Amniotic epithelial cell (primary cell): ENCODE measurements around the gene CHAC1.
A peak's percentile ranks its signal among the peaks of the same experiment; 100 is the strongest.
"Not testable (repeated sequence)": the region's sequence is repeated elsewhere in the genome, so short reads cannot be mapped to it uniquely, and the experiment has no call there.

Experiments used
- DNase-seq: peaks from one replicate; pipeline ENCODE4 v3.0.0-alpha.2; 2010; ENCODE audit warnings: low read depth

The CHAC1 gene

GRCh38 chr15:40957041-40957555, 3.8 kb downstream of the CHAC1 start:
- no peak for DNase-seq

- DNase-seq: no peak
Observed at GRCh38 chr15:40957581-40958051, 4.3 kb downstream of the CHAC1 start.

- no peak for DNase-seq
Observed at GRCh38 chr15:40958146-40958545, 4.9 kb downstream of the CHAC1 start.

GRCh38 chr15:40958723-40959122, 5.5 kb downstream of the CHAC1 start:
- no peak for DNase-seq

- DNase-seq: no peak
Observed at GRCh38 chr15:40959331-40960141, 6.3 kb downstream of the CHAC1 start.

- DNase-seq: no peak
Observed at GRCh38 chr15:40960151-40960885, 7.0 kb downstream of the CHAC1 start.

- DNase-seq: no peak
Observed at GRCh38 chr15:40960925-40961324, 7.7 kb downstream of the CHAC1 start.

- not testable (repeated sequence) for DNase-seq
Observed at GRCh38 chr15:40961740-40962139, 8.5 kb downstream of the CHAC1 start.

GRCh38 chr15:40962317-40962716, 9.0 kb downstream of the CHAC1 start:
- not testable (repeated sequence) for DNase-seq

GRCh38 chr15:40963201-40963600, 9.9 kb downstream of the CHAC1 start:
- DNase-seq: no peak

- no peak for DNase-seq
Observed at GRCh38 chr15:40964006-40964405, 10.7 kb downstream of the CHAC1 start.

GRCh38 chr15:40964634-40965033, 11.4 kb downstream of the CHAC1 start:
- no peak for DNase-seq

- no peak for DNase-seq
Observed at GRCh38 chr15:40968290-40969085, 15.2 kb downstream of the CHAC1 start.

GRCh38 chr15:40969363-40969762, 16.1 kb downstream of the CHAC1 start:
- DNase-seq: no peak

GRCh38 chr15:40974879-40975278, 21.6 kb downstream of the CHAC1 start:
- DNase-seq: peak; percentile 58

- DNase-seq: no peak
Observed at GRCh38 chr15:40976819-40977218, 23.5 kb downstream of the CHAC1 start.

- DNase-seq: no peak
Observed at GRCh38 chr15:40978141-40978540, 24.9 kb downstream of the CHAC1 start.

- DNase-seq: no peak
Observed at GRCh38 chr15:40978562-40978961, 25.3 kb downstream of the CHAC1 start.

- no peak for DNase-seq
Observed at GRCh38 chr15:40981186-40981585, 27.9 kb downstream of the CHAC1 start.

GRCh38 chr15:40982855-40983254, 29.6 kb downstream of the CHAC1 start:
- peak; percentile 70 for DNase-seq

- DNase-seq: no peak
Observed at GRCh38 chr15:40984406-40984805, 31.1 kb downstream of the CHAC1 start.

- peak; percentile 93 for DNase-seq
Observed at GRCh38 chr15:40984964-40985363, 31.7 kb downstream of the CHAC1 start.
